Fibroblast of the aortic adventitia (primary cell): ENCODE data around the gene MEGF10. TPM values are rescaled to one million over a fixed set of nuclear protein-coding genes. Genes with fewer than 3 reads are reported as not detected.

Source experiments
- DNase-seq: peaks from one replicate; pipeline ENCODE4 v3.0.0-alpha.2; 2010; ENCODE audit warnings: low read depth
- H3K4me3 ChIP-seq: 2 replicates; pipeline ENCODE4 v1.5.1; 2011; ENCODE audit warnings: low read depth, mild to moderate bottlenecking, control low read depth, low read length, moderate library complexity
- small RNA-seq: library from RNA; depleted of rRNA; stranded (forward); fragments of <200 nt; gene quantifications from one replicate; pipeline ENCODE3, GENCODE V24; 2012
- total RNA-seq: library from RNA; depleted of rRNA; stranded (reverse); fragments of >200 nt; gene quantifications from 2 replicates; pipeline ENCODE4 v1.2.3, GENCODE V29; 2012; ENCODE audit warnings: low replicate concordance
- TF ChIP-seq, protein P1 (sequence below): IDR thresholded peaks from 2 replicates; pipeline ENCODE4 v1.5.1; 2011; ENCODE audit warnings: mild to moderate bottlenecking, low read length, control low read depth, inconsistent platforms; ENCODE audit not compliant: insufficient read depth

MEGF10 gene
- total RNA-seq, 1 donor, result not detected

- TF ChIP-seq, protein P1, sequence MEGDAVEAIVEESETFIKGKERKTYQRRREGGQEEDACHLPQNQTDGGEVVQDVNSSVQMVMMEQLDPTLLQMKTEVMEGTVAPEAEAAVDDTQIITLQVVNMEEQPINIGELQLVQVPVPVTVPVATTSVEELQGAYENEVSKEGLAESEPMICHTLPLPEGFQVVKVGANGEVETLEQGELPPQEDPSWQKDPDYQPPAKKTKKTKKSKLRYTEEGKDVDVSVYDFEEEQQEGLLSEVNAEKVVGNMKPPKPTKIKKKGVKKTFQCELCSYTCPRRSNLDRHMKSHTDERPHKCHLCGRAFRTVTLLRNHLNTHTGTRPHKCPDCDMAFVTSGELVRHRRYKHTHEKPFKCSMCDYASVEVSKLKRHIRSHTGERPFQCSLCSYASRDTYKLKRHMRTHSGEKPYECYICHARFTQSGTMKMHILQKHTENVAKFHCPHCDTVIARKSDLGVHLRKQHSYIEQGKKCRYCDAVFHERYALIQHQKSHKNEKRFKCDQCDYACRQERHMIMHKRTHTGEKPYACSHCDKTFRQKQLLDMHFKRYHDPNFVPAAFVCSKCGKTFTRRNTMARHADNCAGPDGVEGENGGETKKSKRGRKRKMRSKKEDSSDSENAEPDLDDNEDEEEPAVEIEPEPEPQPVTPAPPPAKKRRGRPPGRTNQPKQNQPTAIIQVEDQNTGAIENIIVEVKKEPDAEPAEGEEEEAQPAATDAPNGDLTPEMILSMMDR, result peak; percentile 74
- H3K4me3 ChIP-seq, result no peak overlapping the region
- DNase-seq, result peak; percentile 70
Measured at GRCh38 chr5:127492854-127493738, 202.5 kb downstream of the MEGF10 start.

GRCh38 chr5:127498548-127498947, 208.0 kb downstream of the MEGF10 start:
- TF ChIP-seq, protein P1, result no peak
- no peak overlapping the region for H3K4me3 ChIP-seq
- no peak for DNase-seq

GRCh38 chr5:127505905-127506304, 215.3 kb downstream of the MEGF10 start:
- DNase-seq, result no peak
- TF ChIP-seq, protein P1, result no peak
- H3K4me3 ChIP-seq, result no peak overlapping the region

DNA sequence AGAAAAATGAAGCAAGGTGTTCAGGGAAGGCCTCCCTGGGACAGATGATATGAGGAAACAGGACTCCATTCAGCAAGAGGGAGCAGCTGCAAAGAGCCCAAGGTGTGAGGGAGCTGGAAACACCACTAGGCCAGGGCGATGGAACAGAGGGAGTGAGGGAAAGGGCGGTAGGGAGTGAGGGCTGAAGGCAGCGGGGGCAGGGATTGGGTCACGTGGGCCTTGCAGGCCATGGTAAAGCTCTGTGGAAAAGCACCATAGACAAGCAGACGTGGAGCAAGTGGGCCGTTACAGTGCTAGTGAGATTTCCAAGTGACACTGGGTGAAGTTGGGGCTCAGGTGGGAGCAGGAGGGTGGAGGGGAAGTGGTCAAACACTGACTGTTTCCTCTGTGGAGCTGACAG, 216.0 kb downstream of the MEGF10 start:
- TF ChIP-seq, protein P1, result no peak
- no peak overlapping the region for H3K4me3 ChIP-seq
- no peak for DNase-seq

DNA sequence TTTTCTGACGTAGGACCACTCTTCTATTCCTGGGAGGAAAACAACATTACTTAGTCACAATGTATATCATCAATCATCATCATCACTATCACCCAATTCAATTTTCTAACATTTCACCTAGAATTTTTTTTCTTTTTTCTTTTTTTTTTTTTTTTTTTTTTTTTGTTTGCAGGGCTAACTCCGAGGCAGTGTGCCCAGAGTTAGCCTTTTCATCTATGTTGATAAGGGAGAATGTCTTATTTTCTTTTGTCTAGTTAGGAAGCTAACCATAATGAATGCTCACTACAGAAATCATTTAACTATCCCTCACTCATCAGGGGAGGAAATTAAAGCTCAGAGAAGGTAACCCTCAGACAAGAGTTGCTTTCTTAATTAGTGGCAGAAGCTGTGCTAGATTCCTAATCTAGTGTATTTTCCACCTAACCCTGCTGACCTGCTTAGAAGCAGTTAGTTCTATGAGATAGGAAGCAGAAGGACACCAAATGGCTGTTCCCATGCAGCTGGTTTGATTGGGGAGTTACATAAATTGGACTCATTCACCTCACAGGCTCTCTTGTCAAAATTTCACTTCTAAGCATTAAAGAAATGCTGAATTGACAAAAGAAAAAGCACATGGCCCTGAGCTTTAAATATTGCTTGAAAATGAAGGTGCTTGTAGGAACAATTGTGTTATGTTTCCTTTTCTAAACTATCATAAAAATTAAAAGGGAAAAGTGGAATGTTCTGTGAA, 218.2 kb downstream of the MEGF10 start:
- DNase-seq, result no peak
- TF ChIP-seq, protein P1, result no peak

More for the DNA sequence above, 218.2 kb downstream of the MEGF10 start:
- no peak overlapping the region for H3K4me3 ChIP-seq

Small RNAs within 50 kb of the gene (small RNA-seq; reads per million reads assigned to genes)
- not detected for gene AC010424.1

Other genes starting within 250 kb of the MEGF10 start
- 4.0 and 6.3 TPM in 2 replicates for gene C5orf63, start 217.3 kb upstream of the MEGF10 start, total RNA-seq
- gene PRRC1, start 226.8 kb downstream of the MEGF10 start, total RNA-seq, result 49.2 and 79.5 TPM in 2 replicates